ENCODE measurements around the gene ZNF474. TPM values are rescaled to one million over a fixed set of nuclear protein-coding genes. Genes with fewer than 3 reads are reported as not detected.

ZNF474 gene
- total RNA-seq, 2 donors from 2014 or later: 0.20 TPM; not detected in 1

- Histone ChIP-seq H3K9ac (ENCODE audit: low read depth in 2 of 2, low read length in 2 of 2) (no peak overlapping the region), H3K27ac (no peak overlapping the region), H3K36me3 (no peaks in the 10 kb centered on the region), H3K4me1 (no peaks in the 10 kb centered on the region), H3K4me3 (no peak overlapping the region), H3K27me3 (no peaks in the 10 kb centered on the region), H3K9me3 (no peaks in the 10 kb centered on the region)
- intact Hi-C loops (cut with DNase I): no loop called here
- no peak for DNase-seq
- TF ChIP-seq, protein P1, sequence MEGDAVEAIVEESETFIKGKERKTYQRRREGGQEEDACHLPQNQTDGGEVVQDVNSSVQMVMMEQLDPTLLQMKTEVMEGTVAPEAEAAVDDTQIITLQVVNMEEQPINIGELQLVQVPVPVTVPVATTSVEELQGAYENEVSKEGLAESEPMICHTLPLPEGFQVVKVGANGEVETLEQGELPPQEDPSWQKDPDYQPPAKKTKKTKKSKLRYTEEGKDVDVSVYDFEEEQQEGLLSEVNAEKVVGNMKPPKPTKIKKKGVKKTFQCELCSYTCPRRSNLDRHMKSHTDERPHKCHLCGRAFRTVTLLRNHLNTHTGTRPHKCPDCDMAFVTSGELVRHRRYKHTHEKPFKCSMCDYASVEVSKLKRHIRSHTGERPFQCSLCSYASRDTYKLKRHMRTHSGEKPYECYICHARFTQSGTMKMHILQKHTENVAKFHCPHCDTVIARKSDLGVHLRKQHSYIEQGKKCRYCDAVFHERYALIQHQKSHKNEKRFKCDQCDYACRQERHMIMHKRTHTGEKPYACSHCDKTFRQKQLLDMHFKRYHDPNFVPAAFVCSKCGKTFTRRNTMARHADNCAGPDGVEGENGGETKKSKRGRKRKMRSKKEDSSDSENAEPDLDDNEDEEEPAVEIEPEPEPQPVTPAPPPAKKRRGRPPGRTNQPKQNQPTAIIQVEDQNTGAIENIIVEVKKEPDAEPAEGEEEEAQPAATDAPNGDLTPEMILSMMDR (IDR thresholded peaks at IDR 0.05): no peak
Measured at GRCh38 chr5:122165559-122166078, 36.3 kb downstream of the ZNF474 start.

DNA sequence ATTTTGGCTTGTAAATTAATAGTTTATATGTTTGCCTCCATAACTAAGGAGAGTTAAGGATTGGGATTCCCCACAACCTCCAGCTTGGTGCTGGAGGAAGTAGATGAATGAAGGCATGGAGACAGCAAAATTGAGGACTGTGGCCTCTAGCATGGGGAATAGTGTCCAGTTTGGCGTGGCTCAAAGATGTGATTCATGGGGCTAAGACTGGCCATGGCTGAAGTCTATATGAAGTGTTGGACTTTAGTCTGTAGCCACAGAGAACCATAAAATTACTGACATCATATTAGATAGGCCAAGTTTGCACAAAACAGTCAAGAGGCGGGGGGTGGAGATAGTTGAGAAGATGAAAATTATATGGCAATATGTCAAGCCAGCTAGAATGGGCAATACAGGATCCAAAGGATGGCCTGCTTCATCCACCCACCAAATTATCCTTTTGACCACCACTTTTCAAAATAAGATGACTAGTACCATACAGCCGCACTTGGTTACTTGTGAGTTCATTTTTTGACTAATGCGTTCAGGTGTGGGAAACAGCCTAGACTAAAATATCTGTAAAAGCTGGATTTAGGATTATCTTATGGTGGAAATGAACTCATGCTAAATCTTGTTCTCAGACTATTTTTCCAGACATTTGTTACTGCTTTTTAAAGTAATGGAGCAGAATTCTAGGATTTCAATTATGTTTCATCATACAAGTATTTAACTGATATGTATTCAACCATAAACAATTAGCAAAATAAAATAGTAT lies 40.2 kb downstream of the ZNF474 start:
- H3K9ac ChIP-seq (ENCODE audit: low read depth in 2 of 2, low read length in 2 of 2): no peak overlapping the region
- no peak for DNase-seq
- H3K4me1 ChIP-seq: no peaks in the 10 kb centered on the region
- no peaks in the 10 kb centered on the region for H3K36me3 ChIP-seq
- H3K9me3 ChIP-seq: no peaks in the 10 kb centered on the region
- intact Hi-C loops (cut with DNase I): no loop called here
- H3K4me3 ChIP-seq: no peak overlapping the region
- no peak overlapping the region for H3K27ac ChIP-seq
- TF ChIP-seq, protein P1 (IDR thresholded peaks at IDR 0.05): no peak
- no peaks in the 10 kb centered on the region for H3K27me3 ChIP-seq

DNA sequence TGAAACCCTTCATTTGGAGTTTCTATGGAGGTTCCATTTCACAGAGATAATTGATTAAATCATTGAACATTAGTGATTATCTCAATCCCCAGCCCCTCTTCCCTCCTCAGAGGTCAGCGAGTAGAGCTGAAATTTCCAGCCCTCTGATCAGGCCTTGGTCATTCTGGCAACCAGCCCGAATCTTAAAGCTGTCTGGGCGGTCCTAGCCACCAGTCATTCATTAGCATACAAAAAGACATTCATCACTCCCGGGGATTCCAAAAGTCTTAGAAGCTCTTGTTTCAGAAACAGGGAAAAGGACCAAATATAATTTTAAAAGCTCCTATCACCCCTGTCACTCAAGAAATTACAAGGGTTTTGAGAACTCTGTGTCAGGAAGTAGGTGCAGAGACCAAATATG lies 41.3 kb downstream of the ZNF474 start:
- intact Hi-C loops (cut with DNase I): no loop called here

DNA sequence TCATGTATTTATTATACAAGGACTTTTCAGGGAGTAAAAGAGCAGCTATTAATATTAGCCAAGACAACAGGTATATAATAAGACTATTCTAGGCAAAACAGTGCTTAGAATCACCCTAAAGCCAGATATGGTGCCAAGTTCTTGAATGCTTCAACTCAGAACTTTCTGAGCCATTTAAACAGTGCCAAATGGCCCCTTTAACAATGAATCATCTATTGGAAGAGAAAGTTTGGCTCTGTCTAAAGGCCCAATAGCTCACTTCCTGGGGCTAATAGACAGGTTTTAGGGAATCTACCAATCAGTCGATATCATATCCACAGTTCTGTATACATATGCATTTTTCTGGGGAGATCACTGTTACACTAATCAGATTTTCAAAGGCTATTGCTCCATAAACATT lies 42.9 kb downstream of the ZNF474 start:
- Histone ChIP-seq H3K4me1 (no peaks in the 10 kb centered on the region), H3K9ac (ENCODE audit: low read depth in 2 of 2, low read length in 2 of 2) (no peak overlapping the region), H3K27ac (no peak overlapping the region), H3K9me3 (no peaks in the 10 kb centered on the region), H3K27me3 (no peaks in the 10 kb centered on the region), H3K4me3 (no peak overlapping the region), H3K36me3 (no peaks in the 10 kb centered on the region)
- intact Hi-C loops (cut with DNase I): no loop called here
- TF ChIP-seq, protein P1 (IDR thresholded peaks at IDR 0.05): no peak
- no peak for DNase-seq

More for the DNA sequence above, 41.3 kb downstream of the ZNF474 start:
- Histone ChIP-seq H3K27ac (no peak overlapping the region), H3K27me3 (no peaks in the 10 kb centered on the region), H3K36me3 (no peaks in the 10 kb centered on the region), H3K4me3 (no peak overlapping the region), H3K9me3 (no peaks in the 10 kb centered on the region), H3K4me1 (no peaks in the 10 kb centered on the region), H3K9ac (ENCODE audit: low read depth in 2 of 2, low read length in 2 of 2) (no peak overlapping the region)
- DNase-seq: no peak
- TF ChIP-seq, protein P1 (IDR thresholded peaks at IDR 0.05): no peak

GRCh38 chr5:122173474-122174415 lies 44.4 kb downstream of the ZNF474 start:
- no peak overlapping the region for H3K27ac ChIP-seq
- no peaks in the 10 kb centered on the region for H3K4me1 ChIP-seq
- no peaks in the 10 kb centered on the region for H3K36me3 ChIP-seq
- intact Hi-C loops (cut with DNase I): no loop called here
- H3K4me3 ChIP-seq: no peak overlapping the region
- H3K9me3 ChIP-seq: no peaks in the 10 kb centered on the region
- H3K27me3 ChIP-seq: no peaks in the 10 kb centered on the region
- TF ChIP-seq, protein P1 (IDR thresholded peaks at IDR 0.05): no peak
- DNase-seq: no peak
- no peak overlapping the region for H3K9ac ChIP-seq (ENCODE audit: low read depth in 2 of 2, low read length in 2 of 2)

All from colonic mucosa (tissue), 4 donors.